KOPT-K1 (cell line): Measurements from ENCODE around the gene TBX1.

Experiments used
- H3K27ac ChIP-seq: fragments of 200-600 bp; sonication (generic); 2 replicates; pipeline ENCODE4 v1.5.1; 2016; ENCODE audit warnings: antibody characterized with exemption, mild to moderate bottlenecking, low read depth, low read length; ENCODE audit not compliant: poor library complexity, severe bottlenecking
- H3K36me3 ChIP-seq: fragments of 200-600 bp; sonication (generic); 2 replicates; pipeline ENCODE4 v1.5.1; 2017; ENCODE audit warnings: antibody characterized with exemption, mild to moderate bottlenecking, low read length, moderate library complexity; ENCODE audit not compliant: insufficient read depth
- H3K9me3 ChIP-seq: fragments of 200-600 bp; sonication (generic); 2 replicates; pipeline ENCODE4 v1.5.1; 2017; ENCODE audit warnings: antibody characterized with exemption, low read length, mild to moderate bottlenecking; ENCODE audit not compliant: insufficient read depth, poor library complexity, severe bottlenecking

Gene TBX1

DNA sequence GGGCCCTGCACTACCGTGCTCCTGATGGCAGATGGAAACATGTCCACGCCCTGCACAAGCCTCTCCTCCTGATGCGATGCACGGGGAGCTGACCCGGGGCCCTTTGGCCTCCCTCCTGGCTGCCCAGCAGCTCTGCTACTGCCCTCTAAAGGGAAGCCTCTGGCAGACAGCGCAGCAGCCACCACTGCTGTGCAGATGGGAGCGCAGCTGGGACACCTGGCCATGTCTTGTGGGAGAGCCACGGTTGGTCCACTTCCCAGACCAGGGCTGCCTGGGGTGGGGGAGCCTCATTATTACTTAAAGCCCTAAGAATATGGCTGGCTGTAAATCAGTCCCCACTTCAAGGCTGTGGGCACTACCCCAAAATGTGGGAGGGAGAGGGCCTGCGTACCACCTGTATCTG lies 38.3 kb downstream of the TBX1 start:
- Histone ChIP-seq H3K27ac (no peak overlapping the region), H3K9me3 (no peaks in the 10 kb centered on the region), H3K36me3 (peaks cover 59% of the 10 kb centered on the region; the same call in 1 of the 2 replicates)

GRCh38 chr22:19799322-19800190 lies 39.0 kb downstream of the TBX1 start:
- no peak overlapping the region for H3K27ac ChIP-seq
- H3K9me3 ChIP-seq: no peaks in the 10 kb centered on the region
- peaks cover 57% of the 10 kb centered on the region; the same call in 1 of the 2 replicates for H3K36me3 ChIP-seq

DNA sequence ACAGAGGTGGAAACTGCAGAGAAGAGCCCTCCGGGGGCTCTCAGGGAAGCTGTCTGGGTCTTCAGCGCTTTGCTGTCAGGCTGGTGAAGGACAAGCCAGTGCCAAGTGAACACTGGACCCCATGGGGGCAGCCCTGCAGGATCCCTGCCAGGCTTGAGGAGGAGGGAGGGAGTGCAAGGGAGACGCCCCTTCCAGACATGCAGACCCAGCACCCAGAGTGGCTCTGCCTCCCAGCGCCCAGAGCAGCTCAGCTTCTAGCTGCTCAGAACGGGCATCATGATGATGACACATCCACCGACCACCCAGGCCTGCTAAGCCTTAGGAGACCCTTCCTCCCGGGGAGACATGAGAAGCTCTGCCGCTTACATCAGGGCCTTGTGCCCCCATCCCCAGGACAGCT lies 39.7 kb downstream of the TBX1 start:
- no peaks in the 10 kb centered on the region for H3K9me3 ChIP-seq
- H3K36me3 ChIP-seq: peaks cover 61% of the 10 kb centered on the region; the same call in 1 of the 2 replicates
- no peak overlapping the region for H3K27ac ChIP-seq

DNA sequence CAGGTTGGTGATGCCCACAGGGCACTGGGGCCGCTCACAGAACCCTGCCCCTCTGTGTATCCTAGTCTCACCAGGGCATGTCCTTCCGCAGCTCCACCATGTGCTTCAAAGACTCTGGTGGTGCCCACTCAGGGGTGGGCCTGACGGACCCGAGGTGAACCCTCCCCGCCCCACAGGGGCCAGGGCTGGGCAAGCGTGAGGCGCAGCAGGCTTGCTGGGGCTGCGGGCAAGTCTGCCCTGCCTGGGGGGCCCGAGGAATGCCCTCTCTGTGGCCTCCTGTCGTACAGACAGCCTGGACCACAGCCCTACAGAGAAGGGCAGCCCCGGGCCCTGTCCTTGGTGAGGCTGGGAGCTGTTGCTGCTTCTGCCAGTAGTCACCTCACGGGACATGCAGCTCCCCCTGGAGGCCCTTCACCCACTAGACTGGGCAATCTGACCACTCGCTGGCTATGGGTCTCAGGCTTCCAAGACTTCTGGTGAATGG lies 40.2 kb downstream of the TBX1 start:
- Histone ChIP-seq H3K9me3 (no peaks in the 10 kb centered on the region), H3K27ac (no peak overlapping the region), H3K36me3 (peaks cover 59% of the 10 kb centered on the region; the same call in 1 of the 2 replicates)

- H3K36me3 ChIP-seq: peaks cover 66% of the 10 kb centered on the region; the same call in 1 of the 2 replicates
- no peak overlapping the region for H3K27ac ChIP-seq
- H3K9me3 ChIP-seq: no peaks in the 10 kb centered on the region
These were observed 40.9 kb downstream of the TBX1 start for GRCh38 chr22:19801340-19802000.

DNA sequence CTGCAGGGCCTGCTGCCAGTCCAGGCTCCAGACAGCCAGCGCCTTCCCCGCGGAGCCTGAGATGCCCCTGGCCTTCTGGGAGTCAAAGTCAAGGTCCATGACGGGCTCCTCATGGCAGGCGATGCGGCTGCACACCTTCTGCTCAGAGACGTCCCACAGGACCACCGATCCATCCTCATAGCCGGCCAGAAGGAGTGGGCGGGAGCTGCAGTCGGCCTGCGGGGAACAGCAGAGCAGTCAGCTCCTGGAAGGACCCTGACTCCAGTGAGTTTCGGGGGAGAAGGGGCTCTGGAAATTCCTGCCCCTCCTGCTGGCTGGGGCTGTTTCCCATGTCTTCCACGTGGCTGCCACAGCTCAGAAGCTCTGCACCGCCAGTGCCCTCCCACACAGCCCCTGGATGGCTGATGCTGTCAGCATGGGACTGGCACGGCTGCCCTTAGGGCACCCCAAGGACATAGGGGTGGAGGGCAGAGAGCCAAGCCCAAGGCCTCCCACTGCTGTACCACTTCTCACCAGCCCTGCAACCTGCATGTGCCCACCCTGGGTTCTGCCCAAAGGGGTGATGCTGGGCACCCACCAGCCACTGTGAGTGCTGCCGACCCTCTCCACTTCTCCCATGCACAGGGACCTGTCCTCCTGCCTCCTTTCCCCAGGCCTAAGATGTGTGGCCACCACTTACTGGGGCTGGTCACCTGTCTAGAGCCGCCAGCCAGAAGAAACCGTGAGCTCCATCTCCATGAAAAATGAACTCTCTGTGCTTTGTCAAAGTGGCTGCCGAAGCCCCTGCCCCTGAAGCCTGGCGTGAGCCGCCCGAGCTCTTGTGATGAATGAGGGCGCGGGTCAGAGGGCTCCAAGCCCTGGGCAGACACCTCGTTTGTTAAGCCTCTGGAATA lies 41.7 kb downstream of the TBX1 start:
- Histone ChIP-seq H3K36me3 (peaks cover 74% of the 10 kb centered on the region; the same call in 1 of the 2 replicates), H3K27ac (no peak overlapping the region), H3K9me3 (no peaks in the 10 kb centered on the region)

GRCh38 chr22:19802894-19803735 lies 42.5 kb downstream of the TBX1 start:
- H3K9me3 ChIP-seq: no peaks in the 10 kb centered on the region
- H3K36me3 ChIP-seq: peaks cover 77% of the 10 kb centered on the region; the same call in 1 of the 2 replicates
- no peak overlapping the region for H3K27ac ChIP-seq

DNA sequence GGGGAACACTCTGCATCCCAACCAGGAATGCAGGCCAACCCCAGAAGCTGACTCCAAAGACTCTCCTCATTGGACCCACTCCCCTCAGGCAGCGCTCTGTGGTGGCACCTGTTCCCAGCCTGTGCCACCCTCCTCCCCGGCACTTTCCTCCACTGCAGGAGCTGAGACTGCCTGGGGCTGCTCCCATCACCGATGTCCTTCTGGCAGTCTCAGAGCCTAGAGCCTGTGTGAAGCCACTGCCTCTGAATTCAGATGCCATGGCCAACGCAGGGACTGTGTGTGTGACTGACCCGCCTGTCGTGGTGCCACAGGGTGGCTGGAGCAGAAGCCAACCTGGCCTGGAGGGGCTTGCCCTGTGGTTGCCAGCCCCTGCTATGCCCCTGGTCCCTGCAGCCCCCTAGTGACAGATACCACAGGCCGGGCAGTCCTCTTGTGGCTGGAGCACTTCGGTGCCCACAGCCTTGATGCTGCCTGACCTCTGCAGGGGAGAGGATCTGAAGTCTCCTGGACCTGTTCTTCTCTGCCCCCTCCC lies 43.2 kb downstream of the TBX1 start:
- Histone ChIP-seq H3K9me3 (no peaks in the 10 kb centered on the region), H3K27ac (no peak overlapping the region), H3K36me3 (peaks cover 72% of the 10 kb centered on the region; the same call in 1 of the 2 replicates)

DNA sequence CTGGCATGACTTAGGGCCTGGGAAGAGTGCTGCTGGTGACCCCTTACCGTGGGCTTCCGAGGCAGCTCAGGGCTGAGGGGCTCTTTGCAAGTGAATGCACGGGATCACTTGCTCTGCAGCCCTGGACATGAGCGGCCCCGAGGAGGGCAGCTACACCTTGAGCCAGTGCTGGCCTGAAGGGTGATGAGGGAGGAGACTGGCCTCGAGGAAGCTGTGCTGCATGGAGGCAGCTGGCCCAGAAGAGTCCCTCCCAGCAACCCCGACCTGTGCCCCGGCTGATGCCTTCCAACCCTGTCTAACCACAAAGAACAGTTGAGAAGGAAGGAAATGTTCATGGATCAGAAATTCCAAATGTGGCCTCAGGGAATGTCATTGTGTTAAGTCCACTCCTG lies 45.2 kb downstream of the TBX1 start:
- Histone ChIP-seq H3K9me3 (no peaks in the 10 kb centered on the region), H3K27ac (no peak overlapping the region), H3K36me3 (peaks cover 65% of the 10 kb centered on the region; the same call in 1 of the 2 replicates)

DNA sequence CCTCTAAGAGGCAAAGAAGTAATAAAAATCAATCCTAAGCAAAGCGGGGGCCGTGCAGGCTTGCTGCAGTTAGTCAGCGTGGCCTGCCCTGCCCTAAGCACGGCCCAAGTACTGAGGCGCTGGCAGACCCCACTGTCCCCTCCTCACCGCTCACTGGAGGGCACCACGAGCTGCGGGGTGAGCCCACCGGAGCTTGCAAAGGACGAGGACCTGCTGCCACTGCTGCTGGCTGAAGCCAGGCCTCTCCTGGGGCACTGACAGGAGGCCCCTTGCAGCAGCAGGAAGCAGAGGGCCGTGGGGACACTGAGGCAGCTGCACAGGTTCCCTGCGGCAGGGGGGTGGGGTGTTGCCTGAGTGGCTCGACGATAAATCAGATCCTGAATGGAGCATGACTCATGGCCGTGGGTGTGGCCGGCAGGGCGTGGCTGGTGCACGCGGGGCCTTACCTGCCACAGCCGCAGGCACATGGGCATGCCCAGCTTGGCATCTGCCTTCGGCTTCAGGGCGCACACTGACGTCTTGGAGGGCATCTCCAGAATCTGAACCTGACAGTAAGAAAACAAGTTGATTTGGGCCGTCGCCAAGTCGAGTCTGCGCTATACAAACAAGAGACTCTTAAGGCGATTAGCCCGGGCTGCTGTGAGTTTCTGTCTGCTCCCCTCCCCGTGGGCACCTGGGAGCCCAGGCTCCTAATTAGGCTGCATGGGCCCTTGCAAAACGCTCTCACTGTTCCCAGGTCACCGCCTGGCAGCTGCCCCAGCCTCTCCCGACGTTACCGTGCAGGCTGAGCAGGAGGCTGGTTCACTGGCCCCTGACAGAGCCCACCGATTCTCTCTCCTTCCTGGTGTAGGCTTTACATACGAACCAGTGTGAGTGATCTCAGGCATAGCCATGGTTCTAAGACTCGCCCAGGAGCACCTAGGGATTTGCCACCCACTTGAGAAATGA lies 45.9 kb downstream of the TBX1 start:
- no peak overlapping the region for H3K27ac ChIP-seq
- H3K9me3 ChIP-seq: no peaks in the 10 kb centered on the region
- H3K36me3 ChIP-seq: peaks cover 66% of the 10 kb centered on the region; the same call in 1 of the 2 replicates

DNA sequence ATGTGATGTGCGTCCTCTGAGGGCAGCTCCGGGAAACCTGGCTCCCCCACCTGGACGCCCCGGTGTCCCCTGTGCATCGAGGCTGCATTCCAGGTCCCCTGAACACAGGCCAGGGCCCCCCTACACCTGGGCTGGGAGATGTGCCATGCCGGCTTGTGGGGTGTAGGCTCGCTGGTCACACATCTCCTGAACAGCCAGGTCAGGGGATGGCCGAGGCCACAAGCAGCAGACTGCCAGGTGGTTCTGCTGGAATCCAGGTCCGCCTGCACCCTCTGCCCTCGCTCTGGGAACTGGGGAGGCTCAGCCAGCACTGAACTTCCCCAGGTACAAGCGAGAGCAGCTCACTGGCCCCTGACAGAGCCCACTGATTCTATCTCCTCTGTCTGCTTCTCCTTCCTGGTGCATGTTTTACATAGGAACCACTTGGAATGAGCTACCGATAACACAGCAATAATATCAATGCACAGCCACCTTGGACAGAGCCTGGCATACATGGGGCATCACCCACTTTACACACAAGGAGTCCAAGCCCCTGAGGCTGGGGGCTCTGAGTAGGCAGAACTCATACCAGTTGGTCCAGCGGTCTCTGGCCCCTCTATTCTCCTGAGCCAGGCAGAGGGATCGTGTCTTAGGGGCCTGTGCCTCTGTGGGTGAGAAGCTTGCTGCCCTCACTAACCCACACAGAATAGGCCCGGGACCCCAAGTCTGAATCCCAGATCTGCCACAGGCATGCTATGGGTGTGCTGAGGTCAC lies 46.8 kb downstream of the TBX1 start:
- Histone ChIP-seq H3K27ac (no peak overlapping the region), H3K9me3 (no peaks in the 10 kb centered on the region), H3K36me3 (peaks cover 66% of the 10 kb centered on the region; the same call in 1 of the 2 replicates)
